Neural cell (in vitro differentiated cells): Measurements from ENCODE around the gene IGFL2. TPM values are rescaled to one million over a fixed set of nuclear protein-coding genes. Genes with fewer than 3 reads are reported as not detected.

ENCODE experiments used
- H2AFZ ChIP-seq: fragments of 200-600, 300-800 bp; sonication (generic), shearing (Covaris generic); 2 replicates; pipeline ENCODE4 v1.6.0; 2014; ENCODE audit warnings: low read depth, mild to moderate bottlenecking, antibody characterized with exemption, low read length, moderate library complexity
- H3F3A ChIP-seq: fragments of 200-600 bp; shearing (Covaris generic); 2 replicates; pipeline ENCODE4 v1.6.1; 2016; ENCODE audit warnings: mild to moderate bottlenecking, moderate library complexity, mixed read lengths, antibody characterized with exemption, low read length; ENCODE audit not compliant: insufficient read depth, poor library complexity, severe bottlenecking
- H3K27ac ChIP-seq: fragments of 200-600, 300-800 bp; sonication (generic), shearing (Covaris generic); 2 replicates; pipeline ENCODE4 v1.5.1; 2014; ENCODE audit warnings: mild to moderate bottlenecking, low read length, moderate library complexity
- H3K27me3 ChIP-seq: fragments of 300-800, 200-600 bp; sonication (generic), shearing (Covaris generic); 2 replicates; pipeline ENCODE4 v1.6.0; 2014; ENCODE audit warnings: mild to moderate bottlenecking, low read depth, low read length, moderate library complexity; ENCODE audit not compliant: insufficient read depth
- H3K36me3 ChIP-seq: fragments of 300-800, 200-600 bp; sonication (generic), shearing (Covaris generic); 2 replicates; pipeline ENCODE4 v1.5.1; 2014; ENCODE audit warnings: mild to moderate bottlenecking, antibody characterized with exemption, low read length, moderate library complexity; ENCODE audit not compliant: insufficient read depth
- H3K4me2 ChIP-seq: fragments of 300-800, 200-600 bp; sonication (generic), shearing (Covaris generic); 2 replicates; pipeline ENCODE4 v1.6.0; 2014; ENCODE audit warnings: mild to moderate bottlenecking, low read length
- H3K4me3 ChIP-seq: fragments of 300-800, 200-600 bp; sonication (generic), shearing (Covaris generic); 2 replicates; pipeline ENCODE4 v1.5.1; 2014; ENCODE audit warnings: mild to moderate bottlenecking, low read length, moderate library complexity
- H3K79me2 ChIP-seq: fragments of 200-600 bp; shearing (Covaris generic); replicated peaks from 2 replicates; pipeline ENCODE4 v1.6.0; 2014; ENCODE audit warnings: mild to moderate bottlenecking, low read length, moderate library complexity; ENCODE audit not compliant: insufficient read depth
- H3K9ac ChIP-seq: fragments of 300-800, 200-600 bp; sonication (generic), shearing (Covaris generic); 2 replicates; pipeline ENCODE4 v1.6.1; 2016; ENCODE audit warnings: mild to moderate bottlenecking, low read length, mixed read lengths
- H3K9me2 ChIP-seq: fragments of 200-600 bp; shearing (Covaris generic); 2 replicates; pipeline ENCODE4 v1.6.1; 2016; ENCODE audit warnings: mild to moderate bottlenecking, low read length, mixed read lengths; ENCODE audit not compliant: insufficient read depth
- H3K9me3 ChIP-seq: fragments of 200-600, 300-800 bp; sonication (generic), shearing (Covaris generic); 2 replicates; pipeline ENCODE4 v1.6.1; 2016; ENCODE audit warnings: mild to moderate bottlenecking, mixed run types, low read length, moderate library complexity, mixed read lengths
- H4K20me1 ChIP-seq: fragments of 200-600 bp; shearing (Covaris generic); 2 replicates; pipeline ENCODE4 v1.6.1; 2016; ENCODE audit warnings: mild to moderate bottlenecking, mixed run types; ENCODE audit not compliant: insufficient read depth
- CTCF ChIP-seq: fragments of 450-650 bp; IDR thresholded peaks from 2 replicates; pipeline ENCODE4 v1.5.1; 2014; ENCODE audit warnings: antibody characterized with exemption, mild to moderate bottlenecking, moderate library complexity; ENCODE audit not compliant: poor library complexity, severe bottlenecking
- EP300 ChIP-seq: fragments of 450-650 bp; conservative IDR thresholded peaks from 2 replicates; pipeline ENCODE4 v1.6.1; 2014; ENCODE audit warnings: antibody characterized with exemption, mild to moderate bottlenecking, moderate library complexity; ENCODE audit not compliant: poor library complexity, severe bottlenecking
- EZH2 ChIP-seq: fragments of 200-600, 300-800 bp; shearing (Covaris generic), sonication (generic); IDR thresholded peaks from 2 replicates; pipeline ENCODE4 v1.6.1; 2014; ENCODE audit warnings: antibody characterized with exemption, low read length, borderline replicate concordance, mild to moderate bottlenecking; ENCODE audit not compliant: insufficient read depth, poor library complexity, severe bottlenecking
- MXI1 ChIP-seq: fragments of 450-650 bp; conservative IDR thresholded peaks from 2 replicates; pipeline ENCODE4 v1.6.1; 2014; ENCODE audit warnings: antibody characterized with exemption, mild to moderate bottlenecking; ENCODE audit not compliant: poor library complexity, severe bottlenecking
- POLR2AphosphoS5 ChIP-seq: IDR thresholded peaks from 2 replicates; pipeline ENCODE4 v1.6.1; 2012
- RAD21 ChIP-seq: fragments of 450-650 bp; conservative IDR thresholded peaks from 2 replicates; pipeline ENCODE4 v1.6.1; 2014; ENCODE audit warnings: antibody characterized with exemption, mild to moderate bottlenecking, moderate library complexity
- REST ChIP-seq: IDR thresholded peaks from 2 replicates; pipeline ENCODE4 v1.6.1; 2012; ENCODE audit warnings: borderline replicate concordance
- SMC3 ChIP-seq: fragments of 450-650 bp; conservative IDR thresholded peaks from 2 replicates; pipeline ENCODE4 v1.6.1; 2014; ENCODE audit warnings: antibody characterized with exemption, mild to moderate bottlenecking, moderate library complexity; ENCODE audit not compliant: poor library complexity
- TAF1 ChIP-seq: IDR thresholded peaks from 2 replicates; pipeline ENCODE4 v1.6.1; 2012; ENCODE audit warnings: low read depth
- polyA plus RNA-seq: library from polyadenylated mRNA; depleted of rRNA; stranded (reverse); fragments of >200 nt; gene quantifications from 2 replicates; pipeline ENCODE4 v1.2.3, GENCODE V29; 2014

Gene IGFL2
- polyA plus RNA-seq, 1 donor from 2014 or later = not detected

GRCh38 chr19:46116121-46116520 lies 31.9 kb upstream of the IGFL2 start:
- Histone ChIP-seq H2AFZ (no peak overlapping the region), H4K20me1 (no peaks in the 10 kb centered on the region), H3K4me3 (no peak overlapping the region), H3K79me2 (no peaks in the 10 kb centered on the region), H3K27ac (no peak overlapping the region), H3K9me2 (no peaks in the 10 kb centered on the region), H3K27me3 (no peaks in the 10 kb centered on the region), H3K36me3 (no peaks in the 10 kb centered on the region), H3K9ac (no peak overlapping the region), H3K9me3 (no peaks in the 10 kb centered on the region), H3K4me2 (no peak overlapping the region), H3F3A (no peaks in the 10 kb centered on the region)
- no peak for TF ChIP-seq RAD21
- no peak for TF ChIP-seq EP300
- TF ChIP-seq EZH2 = no peak
- TF ChIP-seq MXI1 = no peak
- no peak for TF ChIP-seq TAF1

GRCh38 chr19:46118136-46118535 lies 29.9 kb upstream of the IGFL2 start:
- Histone ChIP-seq H4K20me1 (no peaks in the 10 kb centered on the region), H3K27ac (no peak overlapping the region), H3K79me2 (no peaks in the 10 kb centered on the region), H2AFZ (no peak overlapping the region), H3K36me3 (no peaks in the 10 kb centered on the region), H3K9ac (no peak overlapping the region), H3K9me3 (no peaks in the 10 kb centered on the region), H3K27me3 (no peaks in the 10 kb centered on the region), H3F3A (no peaks in the 10 kb centered on the region), H3K4me2 (no peak overlapping the region), H3K9me2 (no peaks in the 10 kb centered on the region), H3K4me3 (no peak overlapping the region)
- TF ChIP-seq MXI1 (no peak), SMC3 (no peak), TAF1 (no peak), CTCF (no peak), EZH2 (no peak), RAD21 (no peak), REST (no peak), EP300 (no peak), POLR2AphosphoS5 (no peak)

- Histone ChIP-seq H3K79me2 (no peaks in the 10 kb centered on the region), H2AFZ (no peak within 1 kb of the TSS), H3K27ac (no peak within 1 kb of the TSS), H4K20me1 (no peaks in the 10 kb centered on the region), H3K4me3 (no peak within 1 kb of the TSS), H3K4me2 (no peak within 1 kb of the TSS), H3K9me2 (no peaks in the 10 kb centered on the region), H3K36me3 (no peaks in the 10 kb centered on the region), H3F3A (no peaks in the 10 kb centered on the region), H3K27me3 (no peaks in the 10 kb centered on the region), H3K9me3 (no peaks in the 10 kb centered on the region), H3K9ac (no peak within 1 kb of the TSS)
- no peak for TF ChIP-seq REST
- TF ChIP-seq EZH2 = no peak
- no peak for TF ChIP-seq SMC3
- no peak for TF ChIP-seq CTCF
- no peak for TF ChIP-seq EP300
- TF ChIP-seq POLR2AphosphoS5 = no peak
- no peak for TF ChIP-seq RAD21
- TF ChIP-seq TAF1 = no peak
- TF ChIP-seq MXI1 = no peak
Measured at GRCh38 chr19:46124638-46125115, 23.4 kb upstream of the IGFL2 start, which contains the start of gene IGFL3. IGFL3 (minus strand) TSS chr19:46124688; CDS start chr19:46124649, 39 bp downstream.
